ENCODE data around the gene HOXA9.

DNA sequence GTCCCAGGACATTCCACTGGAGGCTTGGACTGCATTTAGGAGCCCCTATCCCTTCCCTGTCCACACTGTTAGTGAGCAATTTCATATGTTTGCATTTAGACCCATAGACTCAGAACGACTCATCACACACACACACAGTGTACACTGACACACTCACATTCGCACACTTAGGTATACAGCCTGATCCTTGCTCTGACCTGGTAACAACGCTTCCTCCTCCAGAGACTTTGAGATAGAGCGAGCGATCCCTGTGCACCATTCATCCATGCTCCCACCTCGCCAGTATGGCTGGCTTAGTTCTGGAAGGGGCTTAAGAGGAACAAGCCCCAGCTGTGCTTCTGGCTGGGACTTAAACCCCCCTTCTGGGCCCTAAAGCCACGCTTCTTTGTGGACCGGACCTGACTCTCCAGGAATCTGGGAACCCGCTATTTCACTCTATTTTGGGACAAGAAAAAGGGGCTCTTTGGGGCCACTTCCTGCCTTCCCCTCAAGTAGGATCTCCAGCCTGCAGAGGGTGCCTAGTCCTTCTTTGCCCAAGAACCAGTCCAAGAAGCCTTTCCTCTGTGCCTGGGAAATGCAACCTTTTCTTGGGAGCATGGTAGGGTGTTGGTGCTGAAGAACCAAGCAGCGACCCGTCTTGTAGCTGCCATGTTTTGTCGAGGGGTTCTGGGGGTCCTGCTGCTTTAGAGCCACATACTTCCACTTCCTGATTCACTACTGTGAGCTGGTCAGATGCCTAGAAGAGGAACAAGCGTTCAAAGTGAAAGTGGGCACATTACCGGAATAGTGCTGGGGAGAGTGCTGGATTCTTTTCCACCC, 35.6 kb upstream of the HOXA9 start:
- TF ChIP-seq, protein P1, sequence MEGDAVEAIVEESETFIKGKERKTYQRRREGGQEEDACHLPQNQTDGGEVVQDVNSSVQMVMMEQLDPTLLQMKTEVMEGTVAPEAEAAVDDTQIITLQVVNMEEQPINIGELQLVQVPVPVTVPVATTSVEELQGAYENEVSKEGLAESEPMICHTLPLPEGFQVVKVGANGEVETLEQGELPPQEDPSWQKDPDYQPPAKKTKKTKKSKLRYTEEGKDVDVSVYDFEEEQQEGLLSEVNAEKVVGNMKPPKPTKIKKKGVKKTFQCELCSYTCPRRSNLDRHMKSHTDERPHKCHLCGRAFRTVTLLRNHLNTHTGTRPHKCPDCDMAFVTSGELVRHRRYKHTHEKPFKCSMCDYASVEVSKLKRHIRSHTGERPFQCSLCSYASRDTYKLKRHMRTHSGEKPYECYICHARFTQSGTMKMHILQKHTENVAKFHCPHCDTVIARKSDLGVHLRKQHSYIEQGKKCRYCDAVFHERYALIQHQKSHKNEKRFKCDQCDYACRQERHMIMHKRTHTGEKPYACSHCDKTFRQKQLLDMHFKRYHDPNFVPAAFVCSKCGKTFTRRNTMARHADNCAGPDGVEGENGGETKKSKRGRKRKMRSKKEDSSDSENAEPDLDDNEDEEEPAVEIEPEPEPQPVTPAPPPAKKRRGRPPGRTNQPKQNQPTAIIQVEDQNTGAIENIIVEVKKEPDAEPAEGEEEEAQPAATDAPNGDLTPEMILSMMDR (conservative IDR thresholded peaks at IDR 0.05; ENCODE audit: low read depth, low read length), result no peak
- no peak for TF ChIP-seq RAD21 (IDR thresholded peaks at IDR 0.05; ENCODE audit: low read length)
- no peak for TF ChIP-seq MXI1 (IDR thresholded peaks at IDR 0.05; ENCODE audit: borderline replicate concordance, low read depth, low read length)

All from IMR-90 (cell line).